HG03565 (cell line): ENCODE results near the gene MICU1.
"Not testable (repeated sequence)": the region's sequence is repeated elsewhere in the genome, so short reads cannot be mapped to it uniquely, and the experiment has no call there.

ENCODE experiments used
- ATAC-seq: cut with Tn5 transposase; IDR thresholded peaks from one replicate; pipeline ENCODE4 v1.9.1; 2021; ENCODE audit warnings: mild to moderate bottlenecking, moderate library complexity; ENCODE audit not compliant: unreplicated experiment

Gene MICU1

GRCh38 chr10:72395581-72395980 is 230.3 kb downstream of the MICU1 start:
- ATAC-seq = not testable (repeated sequence)

- no peak for ATAC-seq
Observed at GRCh38 chr10:72392571-72392970, 233.3 kb downstream of the MICU1 start.

GRCh38 chr10:72390764-72391163 is 235.1 kb downstream of the MICU1 start:
- no peak for ATAC-seq

- ATAC-seq = no peak
Observed at GRCh38 chr10:72389716-72390115, 236.2 kb downstream of the MICU1 start.

GRCh38 chr10:72389014-72389413 is 236.9 kb downstream of the MICU1 start:
- no peak for ATAC-seq

- no peak for ATAC-seq
Observed at GRCh38 chr10:72388062-72388461, 237.8 kb downstream of the MICU1 start.

GRCh38 chr10:72386916-72387586 is 238.8 kb downstream of the MICU1 start:
- ATAC-seq = no peak

- ATAC-seq = no peak
Observed at GRCh38 chr10:72385724-72386123, 240.2 kb downstream of the MICU1 start.

- ATAC-seq = not testable (repeated sequence)
Observed at GRCh38 chr10:72384982-72385381, 240.9 kb downstream of the MICU1 start.

- no peak for ATAC-seq
Observed at GRCh38 chr10:72379776-72380175, 246.1 kb downstream of the MICU1 start.

- ATAC-seq = no peak
Observed at GRCh38 chr10:72379062-72379461, 246.8 kb downstream of the MICU1 start.

- ATAC-seq = no peak
Observed at GRCh38 chr10:72375585-72375984, 250.3 kb downstream of the MICU1 start.

- ATAC-seq = no peak
Observed at GRCh38 chr10:72375173-72375572, 250.7 kb downstream of the MICU1 start.

GRCh38 chr10:72370201-72370722 is 255.6 kb downstream of the MICU1 start:
- no peak for ATAC-seq

- ATAC-seq = no peak
Observed at GRCh38 chr10:72367301-72367960, 258.4 kb downstream of the MICU1 start.

- ATAC-seq = no peak
Observed at GRCh38 chr10:72365106-72365895, 260.6 kb downstream of the MICU1 start.

GRCh38 chr10:72364239-72364777 is 261.6 kb downstream of the MICU1 start:
- ATAC-seq = peak; percentile 83

- no peak for ATAC-seq
Observed at GRCh38 chr10:72356987-72357386, 268.9 kb downstream of the MICU1 start.

GRCh38 chr10:72356115-72356514 is 269.8 kb downstream of the MICU1 start:
- ATAC-seq = no peak

GRCh38 chr10:72355214-72355555 is 270.7 kb downstream of the MICU1 start:
- no peak for ATAC-seq
